T-helper 1 cell treated with Interleukin-12 subunit alpha and Interleukin-12 subunit beta and Interleukin-4 antibody, amounts not matched to agents 30 ng/mL and 1 ng/mL, for 36 hours (primary cell): ENCODE measurements around the gene PDE11A. TPM values are rescaled to one million over a fixed set of nuclear protein-coding genes. Genes with fewer than 3 reads are reported as not detected.

ENCODE experiments used
- intact Hi-C: fragments of 100-400 bp; cut with micrococcal nuclease; formaldehyde crosslinking; loops from one replicate; pipeline ENCODE4 v1.15.1; 2024
- total RNA-seq: library from RNA; stranded (reverse); gene quantifications from 2 replicates; pipeline ENCODE4 v1.2.3, GENCODE V29; 2022

PDE11A gene
- total RNA-seq, 1 donor from 2014 or later = not detected

DNA sequence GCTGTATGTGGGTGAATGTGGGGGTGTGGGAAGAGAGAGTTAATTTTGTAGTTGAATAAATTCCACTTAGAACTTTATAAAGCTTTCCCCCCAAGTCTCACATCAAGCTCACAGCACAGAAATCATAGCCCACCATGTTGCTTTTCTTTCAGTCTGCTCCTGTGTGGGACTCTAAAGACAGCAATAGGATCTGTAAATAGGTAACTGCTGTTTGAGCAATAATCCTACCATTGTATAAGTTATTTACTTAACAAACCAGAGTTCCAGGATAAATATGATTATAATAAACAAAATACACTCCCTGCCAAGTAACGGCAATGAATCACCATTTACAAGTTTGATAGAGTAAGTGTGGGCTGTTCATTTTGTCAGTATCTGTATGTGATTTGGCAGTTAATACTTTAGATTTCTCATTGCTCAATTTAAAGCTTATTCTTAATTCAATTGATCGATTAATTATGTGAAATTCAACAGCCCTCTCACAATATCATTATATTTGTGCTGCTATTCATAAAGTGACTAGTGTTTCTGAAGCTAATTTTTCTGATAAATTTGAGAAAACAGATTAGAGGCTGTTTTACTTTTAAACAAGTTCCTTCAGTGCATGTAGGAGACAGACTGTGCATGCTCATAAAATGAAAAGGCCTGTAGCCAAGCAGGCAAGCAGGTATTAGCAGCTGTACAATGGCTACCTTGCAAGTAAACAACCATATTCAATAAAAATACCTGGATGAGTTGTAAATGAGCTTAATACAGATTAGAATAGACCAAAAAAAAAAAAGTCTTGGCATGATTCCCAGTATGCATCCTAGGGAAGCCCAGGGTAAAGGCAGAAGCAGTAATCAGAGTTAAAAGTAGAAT, 142.7 kb downstream of the PDE11A start:
- intact Hi-C loops = no loop called here

DNA sequence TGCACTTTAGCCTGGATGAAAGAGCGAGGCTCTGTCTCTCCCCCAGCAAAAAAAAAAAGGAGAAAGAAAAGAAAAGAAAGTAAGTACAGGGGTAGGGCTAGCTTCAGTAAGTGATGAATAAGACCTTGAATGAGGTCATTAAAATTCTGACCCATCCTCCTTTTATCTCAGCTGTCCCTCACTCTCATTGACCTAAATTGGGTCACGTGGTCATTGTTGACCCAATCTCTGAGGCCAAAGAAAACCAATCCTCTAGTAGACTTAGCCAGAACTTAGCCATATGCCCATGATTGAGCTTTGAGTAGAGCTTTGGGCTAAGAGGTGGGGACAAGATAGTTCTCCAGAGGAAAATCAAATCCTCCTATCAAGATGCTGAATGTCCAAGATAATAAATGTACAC, 149.3 kb downstream of the PDE11A start:
- intact Hi-C loops = no loop called here

DNA sequence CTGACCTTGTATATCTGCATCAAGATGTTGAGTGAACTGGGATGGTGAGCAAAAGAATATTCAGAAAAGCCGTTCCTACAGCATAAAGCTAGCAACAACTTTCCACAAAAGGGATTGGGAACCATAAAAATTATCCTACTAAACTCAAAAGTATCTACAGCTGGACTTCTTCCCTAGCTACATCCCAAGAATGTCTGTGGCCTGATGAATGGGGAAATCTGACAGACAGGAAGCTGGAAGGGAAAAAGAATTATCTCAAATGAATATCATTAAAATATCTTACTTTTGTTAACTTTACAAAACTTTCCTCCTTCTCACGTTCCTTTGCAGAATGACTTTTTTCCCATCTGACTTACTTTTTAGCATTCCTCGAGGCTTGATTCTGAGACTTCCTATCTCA, 150.9 kb downstream of the PDE11A start:
- intact Hi-C loops = no loop called here

DNA sequence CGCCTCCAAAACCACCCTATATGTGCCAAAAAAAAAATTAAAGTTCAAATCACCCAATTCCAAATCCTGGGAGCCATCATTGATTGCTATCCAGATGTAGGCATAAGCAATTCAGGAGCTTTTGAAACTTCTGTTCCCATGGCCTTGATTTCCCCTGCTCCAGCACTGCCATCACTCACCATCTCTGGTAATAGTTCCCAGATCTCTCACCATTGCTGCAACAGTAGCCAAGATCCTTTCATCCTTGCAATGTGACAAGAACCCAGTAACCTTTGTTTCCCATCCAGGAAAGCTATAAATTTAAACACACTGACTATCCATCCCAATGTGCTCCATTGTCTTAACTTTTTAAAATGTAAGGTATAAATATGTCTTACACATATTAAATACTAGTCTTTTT, 155.4 kb downstream of the PDE11A start:
- intact Hi-C loops = no loop called here

DNA sequence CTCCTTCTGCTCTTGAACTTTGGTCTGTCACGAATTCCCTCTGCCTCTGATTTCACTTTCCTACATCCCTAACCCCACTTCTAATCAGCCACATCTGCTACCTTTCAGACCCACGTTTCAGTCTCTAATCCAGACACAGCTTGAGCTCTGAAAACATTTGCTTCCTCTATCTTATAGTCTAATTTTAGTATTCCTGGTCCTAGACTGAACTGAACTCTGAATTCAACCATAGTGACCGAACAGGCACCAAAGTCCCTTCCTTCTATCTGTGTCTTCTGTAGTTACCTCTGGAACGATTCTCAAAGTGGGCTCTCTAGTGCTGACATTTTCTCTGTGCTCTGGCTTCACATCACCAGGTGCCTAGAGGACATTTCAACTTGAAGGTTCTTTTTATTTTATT, 156.2 kb downstream of the PDE11A start:
- intact Hi-C loops = no loop called here

DNA sequence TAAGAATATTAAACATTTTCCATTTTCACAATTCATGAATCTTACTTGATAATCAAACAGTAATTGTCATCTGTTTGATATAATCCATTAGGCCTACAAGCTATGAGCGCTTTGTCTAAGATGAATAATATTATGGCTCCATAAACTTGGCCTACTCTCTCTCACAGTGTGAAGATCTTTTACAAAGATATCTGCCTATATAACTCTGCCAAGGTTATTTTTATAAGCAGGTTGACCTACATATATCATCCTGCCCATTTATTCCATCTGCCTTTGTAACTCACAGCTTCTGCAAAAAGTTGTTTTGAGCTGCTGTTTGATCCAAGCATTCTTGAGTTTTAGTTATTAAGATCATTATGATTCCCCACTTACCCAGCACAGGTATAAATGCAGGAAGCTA, 158.3 kb downstream of the PDE11A start:
- intact Hi-C loops = no loop called here

DNA sequence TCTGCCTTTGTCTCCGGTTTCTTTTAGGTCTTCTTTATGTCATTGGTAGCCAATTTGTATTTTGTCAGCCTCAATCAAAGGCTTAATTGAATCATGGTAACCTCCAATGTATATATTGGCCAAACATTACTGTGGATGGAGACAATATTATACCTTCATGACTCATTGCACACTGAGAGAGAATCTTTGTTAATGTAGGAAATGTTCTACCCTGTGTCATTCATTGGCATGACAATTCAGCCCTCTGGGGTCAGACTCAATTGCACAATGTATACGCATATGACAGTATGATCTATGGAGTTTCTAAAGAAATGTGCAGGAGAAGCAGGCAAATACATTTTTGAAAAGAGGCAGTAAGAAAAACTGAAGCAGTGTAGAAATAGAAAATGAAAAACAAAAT, 162.6 kb downstream of the PDE11A start:
- intact Hi-C loops = no loop called here

DNA sequence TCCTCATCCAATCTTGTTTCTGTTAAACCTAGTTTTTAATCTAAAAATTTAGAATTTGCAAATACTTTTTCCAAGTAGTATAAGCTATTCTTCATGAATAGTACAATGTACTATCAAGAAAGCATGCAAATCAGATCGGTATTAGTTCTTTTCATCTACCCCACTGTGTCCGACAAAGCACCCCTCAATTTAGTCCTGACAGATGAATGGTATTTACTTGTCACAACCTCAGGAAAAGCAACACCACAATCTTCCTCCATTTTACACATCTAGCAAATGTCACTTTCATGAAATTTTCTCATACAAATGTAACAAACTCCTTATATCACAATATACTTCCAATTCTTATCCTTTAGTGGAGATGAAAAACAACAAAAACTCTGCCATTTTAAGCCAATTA, 163.8 kb downstream of the PDE11A start:
- intact Hi-C loops = no loop called here

DNA sequence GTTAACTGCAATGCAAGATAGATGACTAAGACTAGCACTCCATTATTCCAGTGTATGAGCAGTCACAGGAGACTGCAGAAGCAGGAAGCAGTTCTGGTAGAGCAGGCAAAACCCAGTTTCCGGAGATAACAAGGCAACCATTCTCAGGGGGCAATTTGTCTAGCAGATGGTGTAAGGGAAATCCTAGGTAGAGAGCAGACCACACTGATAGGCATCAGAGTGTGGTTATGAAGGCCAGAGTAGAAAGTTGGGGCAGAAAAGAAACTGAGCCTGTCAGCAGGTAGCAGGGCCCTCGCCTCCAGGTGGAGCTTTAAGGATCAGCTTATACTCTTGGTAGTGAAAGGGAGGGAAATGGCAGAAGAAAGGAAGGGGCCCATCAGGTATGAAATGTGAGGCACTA, 164.4 kb downstream of the PDE11A start:
- intact Hi-C loops = no loop called here

DNA sequence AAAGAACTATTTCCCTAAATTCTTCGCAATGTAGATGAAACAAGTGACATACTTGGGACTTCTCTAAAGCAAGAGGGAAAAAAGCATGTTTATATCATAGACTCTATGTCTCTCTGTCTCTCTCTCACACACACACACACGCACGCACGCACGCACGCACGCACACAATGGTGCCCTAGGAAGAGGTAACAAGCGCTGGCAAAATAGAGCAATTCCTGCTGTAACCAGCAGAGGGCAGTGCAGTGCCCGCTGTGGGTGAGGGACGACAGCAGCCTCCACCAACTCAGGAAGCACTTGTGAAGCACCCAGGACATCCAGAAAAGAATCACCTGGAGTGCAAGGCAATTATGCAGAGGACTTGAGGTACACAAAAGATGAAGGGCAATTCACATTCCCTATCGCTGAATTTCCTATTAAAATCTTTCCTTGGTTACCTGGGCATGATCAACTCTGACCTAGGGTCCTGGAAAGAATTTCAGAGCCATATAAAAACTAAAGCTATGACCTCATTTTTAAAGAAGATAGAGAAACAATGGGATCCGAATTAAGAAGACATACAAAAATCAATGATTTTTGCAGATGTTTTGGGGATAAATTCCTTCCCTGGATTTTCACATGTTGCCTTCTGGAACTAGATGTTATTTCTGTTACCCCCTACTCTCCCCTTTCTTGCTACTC, 166.4 kb downstream of the PDE11A start:
- intact Hi-C loops = loop anchor here (1.0 kb wide), 1 partner anchor 134 kb away; no protein-coding TSS in a partner anchor

DNA sequence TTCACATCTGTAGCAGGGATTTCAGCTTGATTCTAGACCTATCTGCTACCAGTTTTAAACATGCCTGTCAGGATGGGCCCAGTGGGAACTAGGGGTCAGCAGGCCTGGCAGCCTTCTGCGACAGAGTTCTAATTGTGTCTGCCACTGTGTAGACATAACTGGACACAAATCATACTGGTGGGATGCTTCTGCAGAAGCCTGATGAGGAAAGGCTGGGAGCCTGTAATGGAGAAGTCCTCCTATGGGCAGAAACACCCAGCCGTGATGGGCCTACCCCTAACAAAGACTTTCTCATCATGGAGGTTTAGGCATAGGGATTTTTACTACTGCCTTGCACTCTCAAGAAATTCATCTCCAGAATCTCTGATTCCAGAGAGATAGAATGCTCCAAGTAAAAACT, 166.9 kb downstream of the PDE11A start:
- intact Hi-C loops = loop anchor here (1.0 kb wide), 1 partner anchor 133 kb away; no protein-coding TSS in a partner anchor

DNA sequence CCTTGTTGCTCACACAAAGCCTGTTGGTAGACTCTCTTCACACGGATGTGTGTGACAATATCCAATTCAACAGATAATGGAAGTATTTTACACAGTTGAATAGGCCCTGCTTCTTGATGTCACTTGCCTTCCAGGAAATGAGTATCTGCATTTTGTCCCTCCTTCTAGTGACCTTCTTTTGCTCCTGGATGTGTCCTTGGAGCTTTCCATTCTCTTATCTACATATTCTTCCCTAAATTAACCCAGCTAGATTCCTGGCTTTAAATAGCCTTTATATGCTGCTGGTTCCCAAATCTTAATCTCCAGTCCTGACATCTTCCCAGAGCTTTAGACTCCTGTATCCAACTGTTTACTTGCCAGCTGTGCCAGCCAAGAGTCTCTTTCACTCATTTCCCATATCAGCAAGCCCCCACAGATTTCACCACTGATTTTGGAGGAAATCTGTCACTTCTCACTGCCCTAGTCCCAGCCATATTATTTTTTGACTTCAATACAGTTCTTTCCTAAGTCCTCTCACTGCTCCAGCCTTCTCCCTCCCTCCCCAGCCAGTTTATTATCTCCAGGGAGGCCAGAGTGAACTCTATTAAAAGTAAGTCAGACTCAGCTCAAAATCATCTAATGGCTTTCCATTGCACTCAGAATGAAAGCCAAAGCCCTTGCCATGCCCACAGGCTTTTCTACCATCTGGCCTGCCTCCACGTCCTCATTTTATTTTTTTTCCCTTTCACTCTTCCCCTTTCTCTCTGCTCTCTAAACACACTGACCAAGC, 170.0 kb downstream of the PDE11A start:
- intact Hi-C loops = no loop called here

DNA sequence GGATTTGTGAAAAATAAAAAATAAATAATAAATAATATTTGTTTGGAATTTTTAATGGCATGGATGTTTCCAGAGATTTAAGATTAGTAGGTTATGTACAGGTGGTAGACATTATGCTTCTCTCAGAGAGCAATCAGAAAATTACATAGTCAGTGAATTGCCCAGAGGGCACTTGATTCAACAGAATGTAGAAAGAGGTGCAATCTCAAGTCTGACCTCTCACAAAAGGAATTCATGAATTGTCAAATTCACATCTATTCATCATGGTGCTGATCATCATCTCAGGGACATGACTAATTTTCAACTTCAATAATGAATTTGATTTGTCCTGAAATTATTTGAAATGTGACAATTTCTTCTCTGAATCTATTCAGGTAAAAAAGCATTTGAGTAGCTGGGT, 172.5 kb downstream of the PDE11A start:
- intact Hi-C loops = no loop called here

DNA sequence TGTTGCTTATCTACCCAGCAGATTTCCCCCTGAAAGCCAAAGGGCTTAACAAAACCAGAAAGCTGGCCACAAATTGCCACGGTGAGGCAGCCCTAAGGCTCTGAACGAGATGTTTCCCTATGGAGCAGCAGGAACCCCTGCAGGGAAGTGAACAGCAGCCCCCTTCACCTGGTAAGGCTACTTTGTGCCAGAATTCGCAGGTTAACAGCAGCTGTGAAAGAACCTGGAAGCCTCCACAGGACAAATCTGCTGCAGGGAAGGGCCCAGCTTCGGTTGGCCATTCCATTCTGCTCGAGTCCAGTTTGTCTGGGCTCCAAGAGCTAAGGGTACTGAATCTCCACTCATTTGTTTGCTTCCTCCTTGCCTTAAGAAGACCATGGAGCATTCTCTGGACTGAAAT, 175.3 kb downstream of the PDE11A start:
- intact Hi-C loops = no loop called here

DNA sequence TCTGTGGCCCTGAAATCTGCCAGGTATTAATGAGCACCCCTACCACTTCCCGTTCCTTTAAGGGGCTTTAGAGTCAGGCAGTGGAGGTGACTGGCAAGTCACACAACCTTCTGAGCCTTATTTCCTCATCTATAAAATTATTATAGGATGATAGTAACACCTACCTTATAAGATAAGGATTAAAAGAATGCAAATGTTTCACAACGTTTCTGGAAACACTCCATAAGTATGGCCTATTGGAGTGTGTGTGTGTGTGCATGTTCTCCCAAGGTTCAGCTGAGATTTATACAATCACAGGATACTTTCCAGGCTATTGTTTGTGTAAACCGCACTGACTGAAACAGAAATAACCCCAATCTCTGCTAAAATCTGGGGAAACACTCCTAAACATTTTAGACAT, 176.0 kb downstream of the PDE11A start:
- intact Hi-C loops = no loop called here

DNA sequence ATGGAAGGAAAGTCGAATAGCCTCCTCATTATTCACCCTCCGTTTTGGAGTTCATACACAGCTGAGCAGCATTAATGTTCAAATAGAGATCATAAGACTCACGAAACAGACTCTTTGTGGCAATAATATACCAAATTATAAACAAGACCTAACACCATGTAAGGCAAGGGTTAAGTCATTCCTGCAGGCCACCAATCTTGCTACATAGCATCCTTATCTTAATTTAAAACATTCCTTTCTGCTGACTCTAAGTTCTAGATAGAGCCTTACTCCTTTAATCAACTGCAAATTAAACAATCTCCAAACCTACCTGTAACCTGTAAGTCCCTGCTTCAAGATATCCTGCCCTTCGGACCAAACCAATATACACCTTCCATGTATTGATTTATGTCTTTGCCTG, 178.0 kb downstream of the PDE11A start:
- intact Hi-C loops = no loop called here

DNA sequence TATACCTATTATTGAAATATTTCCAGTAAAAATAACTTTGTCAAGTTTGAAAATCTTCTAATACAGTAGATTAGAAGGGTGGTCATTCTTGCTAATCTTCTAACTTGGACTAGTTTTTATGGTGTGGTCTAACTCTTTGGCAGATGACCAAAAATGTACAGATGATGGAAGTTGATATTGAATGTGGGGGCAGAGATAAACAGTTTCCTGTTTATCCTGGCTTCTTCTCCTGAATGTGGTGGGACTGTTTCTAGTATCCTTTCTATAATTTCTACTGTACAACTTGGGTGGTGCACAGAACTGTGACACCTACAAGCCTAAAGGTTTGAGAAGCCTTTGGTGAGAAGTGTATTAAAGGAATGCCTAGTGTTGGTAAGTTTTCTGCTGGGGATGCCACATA, 178.7 kb downstream of the PDE11A start:
- intact Hi-C loops = no loop called here

DNA sequence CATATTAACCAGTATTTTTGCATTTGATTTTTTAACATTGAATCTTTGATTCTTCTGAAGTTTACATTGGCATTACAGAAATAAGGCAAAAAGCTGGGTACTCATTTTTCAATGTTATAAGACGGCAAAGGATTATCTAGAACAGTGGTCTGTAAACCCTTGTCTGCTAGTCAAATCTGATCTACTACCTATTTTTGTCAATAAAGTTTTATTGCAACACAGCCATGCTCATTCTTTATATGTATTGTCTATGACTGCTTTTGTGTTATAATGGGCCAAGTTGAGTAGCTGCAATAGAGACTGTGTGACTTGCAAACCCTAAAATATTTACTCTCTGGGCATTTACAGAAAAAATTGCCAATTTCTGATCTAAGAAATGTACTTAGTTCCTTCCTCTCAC, 181.0 kb downstream of the PDE11A start:
- intact Hi-C loops = no loop called here

DNA sequence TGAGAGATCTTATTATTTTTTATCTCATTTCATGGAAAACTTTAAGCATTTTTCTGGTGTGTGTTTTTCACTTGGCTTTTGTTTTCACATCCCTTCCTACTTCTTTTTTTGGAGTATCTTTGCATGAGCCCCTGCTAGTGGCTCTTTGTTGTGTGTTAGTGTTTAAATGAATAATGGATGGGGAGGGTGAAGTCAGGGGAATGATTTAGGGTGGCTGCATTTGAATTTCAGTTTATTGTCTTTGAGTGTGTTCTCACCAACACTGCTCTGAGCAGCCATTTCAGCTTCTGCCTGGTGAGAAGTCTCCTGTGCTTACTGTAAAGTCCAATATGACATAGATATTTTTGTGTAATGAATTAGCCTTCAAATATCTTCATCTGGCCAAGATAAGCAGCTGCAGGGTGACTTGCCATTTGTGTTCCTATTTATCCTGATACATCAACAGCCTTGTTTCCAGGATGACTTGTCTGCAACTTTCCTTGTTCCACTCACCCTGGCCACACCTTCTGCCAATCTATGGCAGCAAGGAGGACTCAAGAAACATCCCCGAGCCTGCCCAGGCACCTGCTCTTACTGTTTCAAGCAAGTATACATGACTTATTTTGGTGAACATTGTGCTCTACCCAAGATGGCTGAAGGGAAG, 182.6 kb downstream of the PDE11A start:
- intact Hi-C loops = no loop called here

DNA sequence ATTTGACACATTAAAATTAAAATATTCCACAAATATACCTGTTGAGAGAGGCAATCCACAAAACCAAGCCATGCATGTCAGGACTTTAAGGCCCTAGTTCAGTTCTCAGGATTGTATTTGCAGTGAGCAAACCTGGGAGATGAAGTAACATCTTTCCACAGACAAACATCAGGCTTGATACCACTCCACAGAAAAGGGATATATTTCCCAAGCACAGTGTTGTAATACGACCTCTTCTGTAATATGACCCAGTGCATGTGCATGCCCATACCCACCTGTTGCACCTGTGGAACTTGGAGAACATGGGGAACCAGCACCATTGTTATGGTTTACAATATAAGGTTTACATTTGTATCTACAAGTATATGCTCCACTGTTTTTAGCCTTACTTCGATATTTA, 184.0 kb downstream of the PDE11A start:
- intact Hi-C loops = no loop called here

DNA sequence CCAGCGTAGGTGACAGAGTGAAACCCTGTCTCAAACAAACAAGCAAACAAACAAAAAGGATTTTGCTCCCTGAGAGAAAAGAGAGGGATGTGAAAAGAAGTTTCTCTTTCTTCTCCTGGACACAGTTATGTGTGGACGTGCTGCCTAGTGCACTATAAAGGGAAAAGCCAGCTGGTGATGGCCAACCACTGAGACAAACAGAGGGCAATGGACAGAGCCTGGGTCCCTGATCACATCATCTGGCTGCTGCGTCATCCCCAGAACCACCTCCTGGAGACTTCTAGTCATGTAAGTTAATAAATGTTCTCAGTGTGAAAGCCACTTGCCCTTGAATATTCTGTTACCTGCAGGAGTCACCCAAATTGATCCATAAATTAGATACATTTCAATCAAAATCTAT, 184.9 kb downstream of the PDE11A start:
- intact Hi-C loops = no loop called here

DNA sequence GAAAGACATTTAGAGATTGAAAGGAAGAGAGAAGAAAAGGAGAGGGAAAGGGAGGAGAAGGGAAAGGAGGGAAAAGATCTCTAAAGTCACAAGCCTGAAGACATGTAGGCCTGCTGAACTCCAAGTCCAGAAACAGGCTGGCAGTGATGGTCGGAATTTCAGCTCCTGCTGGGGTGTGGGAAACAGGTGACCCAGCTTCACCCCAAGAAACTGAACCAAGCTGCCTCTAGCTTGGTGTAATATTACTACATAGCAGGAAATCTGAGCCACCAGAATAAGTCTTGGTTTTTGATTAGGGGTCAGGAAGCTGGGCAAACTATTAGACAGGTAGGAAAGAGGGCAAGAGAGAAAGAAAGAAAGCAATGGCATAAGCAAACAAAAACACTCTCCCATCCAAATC, 185.8 kb downstream of the PDE11A start:
- intact Hi-C loops = no loop called here
